ENCODE data around the gene PPP6R2. TPM values are rescaled to one million over a fixed set of nuclear protein-coding genes. Genes with fewer than 3 reads are reported as not detected.

Gene PPP6R2
- total RNA-seq, 4 donors from 2014 or later, result 35.6 to 50.8 (median 45.6) TPM

DNA sequence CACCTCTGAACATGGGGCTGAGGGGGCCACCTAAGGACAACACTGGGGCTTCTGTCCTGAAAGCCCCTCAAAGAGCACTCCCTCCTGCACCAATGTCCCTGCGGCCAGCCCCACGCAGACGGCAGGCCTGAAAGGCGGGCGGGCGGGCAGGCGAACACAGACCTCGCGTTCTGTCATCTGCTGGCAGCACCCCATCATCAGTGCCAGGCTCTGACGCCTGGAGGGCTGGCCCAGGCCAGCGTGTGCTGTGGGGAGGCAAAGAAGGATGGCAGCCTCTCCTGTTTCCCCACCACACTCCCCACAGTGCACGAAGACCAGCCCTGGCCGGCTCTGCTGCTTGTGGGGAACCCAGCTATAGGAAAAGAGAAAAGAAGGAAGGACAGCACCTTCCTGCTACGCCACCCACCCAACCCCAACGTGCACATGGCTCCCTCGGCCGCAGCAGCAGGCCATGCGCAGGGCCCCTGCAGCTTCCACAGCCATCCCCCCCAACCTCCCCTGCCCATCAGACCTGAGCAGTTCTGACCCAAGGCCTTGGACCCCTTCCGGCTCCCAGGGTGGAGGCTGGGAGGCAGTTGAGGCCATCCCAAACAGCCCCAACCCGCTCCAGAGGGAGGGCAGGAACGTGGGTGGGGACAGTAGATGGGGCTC lies 128.2 kb downstream of the PPP6R2 start:
- Histone ChIP-seq H3K27me3 (no peaks in the 10 kb centered on the region), H3K4me3 (peak overlapping the region in 1 of 4 donors; percentile 21), H3K27ac (peak overlapping the region; percentile 72 to 91 (median 80)), H3K36me3 (peaks cover 16 to 24% (median 19%) of the 10 kb centered on the region in 3 donors), H3K9me3 (no peaks in the 10 kb centered on the region), H3K4me1 (peaks cover 57 to 71% (median 57%) of the 10 kb centered on the region in 3 donors)
- intact Hi-C loops (cut with DNase I), result no loop called here
- TF ChIP-seq POLR2A (IDR thresholded peaks at IDR 0.05), result no peak
- TF ChIP-seq, protein P1, sequence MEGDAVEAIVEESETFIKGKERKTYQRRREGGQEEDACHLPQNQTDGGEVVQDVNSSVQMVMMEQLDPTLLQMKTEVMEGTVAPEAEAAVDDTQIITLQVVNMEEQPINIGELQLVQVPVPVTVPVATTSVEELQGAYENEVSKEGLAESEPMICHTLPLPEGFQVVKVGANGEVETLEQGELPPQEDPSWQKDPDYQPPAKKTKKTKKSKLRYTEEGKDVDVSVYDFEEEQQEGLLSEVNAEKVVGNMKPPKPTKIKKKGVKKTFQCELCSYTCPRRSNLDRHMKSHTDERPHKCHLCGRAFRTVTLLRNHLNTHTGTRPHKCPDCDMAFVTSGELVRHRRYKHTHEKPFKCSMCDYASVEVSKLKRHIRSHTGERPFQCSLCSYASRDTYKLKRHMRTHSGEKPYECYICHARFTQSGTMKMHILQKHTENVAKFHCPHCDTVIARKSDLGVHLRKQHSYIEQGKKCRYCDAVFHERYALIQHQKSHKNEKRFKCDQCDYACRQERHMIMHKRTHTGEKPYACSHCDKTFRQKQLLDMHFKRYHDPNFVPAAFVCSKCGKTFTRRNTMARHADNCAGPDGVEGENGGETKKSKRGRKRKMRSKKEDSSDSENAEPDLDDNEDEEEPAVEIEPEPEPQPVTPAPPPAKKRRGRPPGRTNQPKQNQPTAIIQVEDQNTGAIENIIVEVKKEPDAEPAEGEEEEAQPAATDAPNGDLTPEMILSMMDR (IDR thresholded peaks at IDR 0.05), result no peak
- 65 to 82% methylated on average over 8 to 11 of the region's 21 CpGs for WGBS, 2 donors
- no peak for DNase-seq

DNA sequence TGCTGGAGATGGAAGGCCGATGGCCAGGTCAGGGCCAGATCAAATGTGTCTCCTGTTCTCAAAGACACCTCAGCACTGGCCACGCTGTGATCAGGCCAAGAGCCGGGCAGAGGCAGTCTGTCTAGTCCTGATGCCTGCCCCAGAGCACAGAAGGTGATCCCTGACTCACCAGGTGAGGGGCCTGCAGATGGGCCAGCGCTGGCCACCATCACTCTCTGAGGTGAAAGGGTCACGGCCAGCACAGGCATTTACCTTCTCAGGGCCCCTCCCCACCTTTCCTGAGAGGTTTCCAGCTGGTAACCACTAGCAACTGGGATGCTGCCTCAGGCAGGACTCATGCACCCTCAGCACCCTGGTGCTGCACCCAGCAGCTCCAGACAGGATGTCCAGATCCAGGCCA lies 128.8 kb downstream of the PPP6R2 start:
- Histone ChIP-seq H3K27ac (peak overlapping the region in 2 of 4 donors; percentile 81 to 91), H3K36me3 (peaks cover 10 to 17% (median 13%) of the 10 kb centered on the region in 3 donors), H3K4me3 (no peak overlapping the region), H3K27me3 (no peaks in the 10 kb centered on the region), H3K4me1 (peaks cover 57 to 78% (median 57%) of the 10 kb centered on the region in 3 donors), H3K9me3 (no peaks in the 10 kb centered on the region)
- DNase-seq, result no peak
- no peak for TF ChIP-seq POLR2A (IDR thresholded peaks at IDR 0.05)
- TF ChIP-seq, protein P1 (IDR thresholded peaks at IDR 0.05), result no peak
- intact Hi-C loops (cut with DNase I), result no loop called here
- 66% methylated on average over 4 of the region's 5 CpGs; no CpG with 5 or more reads in 1 of the 2 donors for WGBS, 2 donors

DNA sequence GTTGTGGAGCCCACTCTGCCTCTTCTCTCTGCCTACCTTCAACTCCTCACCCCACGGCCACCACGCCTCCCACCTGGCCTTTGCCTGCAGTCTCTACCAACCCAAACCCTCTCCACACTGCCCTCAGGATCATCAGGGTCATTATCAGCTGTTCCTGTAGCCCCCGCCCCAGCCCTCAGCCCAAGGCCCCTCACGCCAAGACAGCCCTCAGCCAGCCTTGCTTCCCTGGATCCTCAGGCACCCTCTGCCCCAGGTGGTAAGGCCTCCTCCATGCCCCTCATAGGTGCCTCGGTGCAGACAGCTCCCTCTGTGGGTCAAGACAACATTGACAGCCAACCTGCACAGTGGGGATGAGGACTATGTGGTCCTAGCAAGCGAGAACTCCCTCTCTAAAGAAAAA lies 130.0 kb downstream of the PPP6R2 start:
- Histone ChIP-seq H3K27me3 (no peaks in the 10 kb centered on the region), H3K27ac (no peak overlapping the region), H3K9me3 (no peaks in the 10 kb centered on the region), H3K36me3 (peaks cover 0 to 6% (median 2%) of the 10 kb centered on the region in 3 donors), H3K4me1 (peaks cover 57 to 78% (median 57%) of the 10 kb centered on the region in 3 donors), H3K4me3 (peak overlapping the region in 2 of 4 donors; percentile 75 to 84)
- no peak for TF ChIP-seq POLR2A (IDR thresholded peaks at IDR 0.05)
- TF ChIP-seq, protein P1 (IDR thresholded peaks at IDR 0.05), result peak in 3 of 6 experiments; percentile 14 to 42 (median 32)
- intact Hi-C loops (cut with DNase I), result no loop called here
- DNase-seq, result no peak
- 63 to 77% methylated on average over 2 to 4 of the region's 6 CpGs for WGBS, 2 donors

DNA sequence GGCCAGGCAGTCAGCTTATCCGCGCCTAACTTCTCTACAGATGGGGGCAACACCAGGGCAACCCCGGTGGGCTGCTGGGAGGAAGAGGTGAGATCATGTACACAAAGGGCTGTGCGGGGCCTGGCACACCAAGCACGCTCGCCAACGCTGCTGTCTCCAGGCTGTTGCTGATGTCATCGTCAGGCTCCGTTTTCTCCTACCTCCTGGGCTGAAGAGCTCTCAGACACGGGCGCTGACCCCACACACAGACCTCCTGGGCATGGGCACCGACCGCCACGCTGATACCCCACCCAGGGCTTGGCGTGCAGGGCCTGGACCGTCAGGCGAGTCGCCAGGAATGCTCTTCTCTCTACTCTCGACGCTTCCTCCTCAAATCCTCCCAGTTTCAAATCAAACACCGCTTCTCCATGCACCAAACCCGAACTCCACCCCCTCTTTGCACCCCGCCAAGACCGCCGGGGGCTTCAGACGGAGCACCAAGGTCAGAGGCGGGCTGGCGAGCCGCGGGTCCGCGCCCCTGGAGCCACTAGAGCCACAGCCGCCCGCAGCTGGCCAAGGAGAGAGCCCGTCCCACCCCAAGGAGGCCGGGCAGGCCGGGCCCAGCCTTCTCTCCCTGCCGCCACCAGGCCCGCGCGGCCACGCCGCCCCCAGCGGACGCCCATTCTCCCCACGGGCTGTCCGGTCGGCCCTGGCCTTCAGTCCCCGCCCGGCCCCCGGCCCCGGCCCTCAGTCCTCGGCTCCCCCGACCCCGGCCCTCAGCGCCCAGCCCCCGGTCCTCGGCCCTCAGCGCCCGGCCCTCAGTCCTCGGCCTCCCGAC lies 130.9 kb downstream of the PPP6R2 start:
- Histone ChIP-seq H3K4me1 (peaks cover 56 to 69% (median 57%) of the 10 kb centered on the region in 3 donors), H3K9me3 (no peaks in the 10 kb centered on the region), H3K4me3 (peak overlapping the region; percentile 65 to 84 (median 76)), H3K27ac (peak overlapping the region; percentile 94 to 95 (median 94)), H3K36me3 (no peaks in the 10 kb centered on the region), H3K27me3 (peaks cover 0 to 6% (median 0%) of the 10 kb centered on the region in 4 donors)
- intact Hi-C loops (cut with DNase I), result no loop called here
- WGBS, 2 donors, result 4 to 6% methylated on average over 15 to 20 of the region's 62 CpGs
- no peak for DNase-seq
- TF ChIP-seq POLR2A (IDR thresholded peaks at IDR 0.05), result no peak
- TF ChIP-seq, protein P1 (IDR thresholded peaks at IDR 0.05), result no peak
